Erythroblast (primary cell): ENCODE results near the gene INTS4.
"Not testable (repeated sequence)": the region's sequence is repeated elsewhere in the genome, so short reads cannot be mapped to it uniquely, and the experiment has no call there.

Source experiments
- DNase-seq, 2 experiments: peaks; one replicate each; lab custom pipeline; 2025; lab: John Stamatoyannopoulos, UW
- GATA1 ChIP-seq: IDR thresholded peaks from 2 replicates; pipeline ENCODE4 v1.6.1; 2011; ENCODE audit warnings: low read depth, mild to moderate bottlenecking, control low read depth, low read length, moderate library complexity
- POLR2A ChIP-seq: IDR thresholded peaks from 2 replicates; pipeline ENCODE4 v1.6.1; 2011; ENCODE audit warnings: mild to moderate bottlenecking, low read length

INTS4 gene

DNA sequence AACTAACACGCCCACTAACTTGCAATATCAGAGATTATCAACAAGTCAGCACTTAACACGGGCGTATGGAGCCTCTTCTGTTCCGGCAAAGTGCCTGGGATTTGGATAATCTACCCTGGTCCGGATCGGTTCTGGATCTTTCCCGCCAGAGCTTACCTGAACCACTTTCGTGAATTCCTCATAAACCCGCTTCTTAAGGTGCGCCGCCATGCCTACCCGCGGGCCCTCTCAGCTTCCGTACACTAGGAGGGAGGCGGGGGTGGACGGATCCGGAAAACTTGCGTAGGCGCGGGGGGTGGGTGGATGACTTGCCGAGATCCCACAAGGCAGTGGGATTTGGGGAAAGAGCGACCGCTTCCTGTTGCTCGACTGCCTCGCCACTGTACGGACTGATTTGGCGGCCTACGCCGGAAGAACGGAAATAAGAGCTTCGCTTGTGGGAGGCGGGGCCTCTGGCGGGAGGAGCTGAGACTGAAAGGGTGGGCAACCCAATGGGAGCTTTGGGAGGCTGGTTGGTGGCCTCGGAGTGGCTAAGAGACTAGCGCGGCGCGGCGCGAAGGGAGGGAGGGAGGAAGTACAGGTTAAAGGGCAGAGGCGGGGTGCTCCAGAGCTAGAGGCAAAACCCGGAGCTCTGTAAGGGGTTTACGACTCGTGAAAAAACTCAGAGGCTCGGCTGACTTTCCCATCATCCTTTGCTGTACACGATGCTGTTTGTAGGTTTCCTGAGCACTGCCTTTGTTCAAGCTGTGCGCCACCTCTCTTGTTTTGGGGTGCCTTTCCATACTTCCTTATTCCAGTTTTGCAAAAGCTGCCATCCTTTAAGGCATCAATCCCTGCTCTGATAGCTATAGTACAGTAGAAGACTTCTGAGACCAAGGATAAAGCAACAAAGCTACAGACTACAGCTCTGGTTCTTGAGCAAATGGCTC lies at the start of gene INTS4:
INTS4 (minus strand) TSS at position 235 of the 929 bp plus-strand sequence; CDS start at position 210, 25 bp downstream.
- peak; percentile 57 for TF ChIP-seq POLR2A
- TF ChIP-seq GATA1 = no peak
- DNase-seq = peak; percentile 98 to 99

GRCh38 chr11:78041843-78042440 lies 47.5 kb upstream of the INTS4 start:
- TF ChIP-seq POLR2A (no peak), GATA1 (no peak)

GRCh38 chr11:78041380-78041719 lies 46.9 kb upstream of the INTS4 start:
- DNase-seq = not testable (repeated sequence)

More at GRCh38 chr11:78041843-78042440, 47.5 kb upstream of the INTS4 start:
- no peak for DNase-seq

GRCh38 chr11:78040691-78041379 lies 46.4 kb upstream of the INTS4 start:
- TF ChIP-seq POLR2A (no peak), GATA1 (no peak)

GRCh38 chr11:78039919-78040671 lies 45.6 kb upstream of the INTS4 start:
- TF ChIP-seq GATA1 = no peak
- no peak for TF ChIP-seq POLR2A

More at GRCh38 chr11:78040691-78041379, 46.4 kb upstream of the INTS4 start:
- DNase-seq = no peak

DNA sequence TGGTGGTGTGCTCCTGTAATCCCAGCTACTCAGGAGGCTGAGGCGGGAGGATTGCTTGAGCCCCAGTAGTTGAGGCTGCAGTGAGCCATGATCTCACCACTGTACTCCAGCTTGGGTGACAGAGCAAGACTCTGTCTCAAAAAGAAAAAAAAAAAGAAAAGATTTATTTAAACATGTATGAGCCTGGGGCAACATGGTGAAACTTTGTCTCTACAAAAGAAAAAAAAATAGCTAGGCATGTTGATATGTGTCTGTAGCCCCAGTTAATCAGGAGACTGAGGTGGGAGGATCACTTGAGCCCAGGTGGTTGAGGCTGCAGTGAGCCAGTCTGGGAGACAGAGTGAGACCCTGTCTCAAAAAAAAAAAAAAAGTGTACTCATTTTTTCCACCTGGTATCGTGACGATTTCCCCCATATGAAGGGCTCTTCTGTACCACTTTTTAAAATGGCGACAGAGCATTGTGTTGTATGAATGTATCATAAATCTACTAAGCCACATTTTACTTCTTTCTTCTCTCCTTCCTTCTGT lies 45.0 kb upstream of the INTS4 start:
- TF ChIP-seq GATA1 (no peak), POLR2A (no peak)
- DNase-seq = no peak

More at GRCh38 chr11:78039919-78040671, 45.6 kb upstream of the INTS4 start:
- peak; percentile 46 to 53 for DNase-seq

DNA sequence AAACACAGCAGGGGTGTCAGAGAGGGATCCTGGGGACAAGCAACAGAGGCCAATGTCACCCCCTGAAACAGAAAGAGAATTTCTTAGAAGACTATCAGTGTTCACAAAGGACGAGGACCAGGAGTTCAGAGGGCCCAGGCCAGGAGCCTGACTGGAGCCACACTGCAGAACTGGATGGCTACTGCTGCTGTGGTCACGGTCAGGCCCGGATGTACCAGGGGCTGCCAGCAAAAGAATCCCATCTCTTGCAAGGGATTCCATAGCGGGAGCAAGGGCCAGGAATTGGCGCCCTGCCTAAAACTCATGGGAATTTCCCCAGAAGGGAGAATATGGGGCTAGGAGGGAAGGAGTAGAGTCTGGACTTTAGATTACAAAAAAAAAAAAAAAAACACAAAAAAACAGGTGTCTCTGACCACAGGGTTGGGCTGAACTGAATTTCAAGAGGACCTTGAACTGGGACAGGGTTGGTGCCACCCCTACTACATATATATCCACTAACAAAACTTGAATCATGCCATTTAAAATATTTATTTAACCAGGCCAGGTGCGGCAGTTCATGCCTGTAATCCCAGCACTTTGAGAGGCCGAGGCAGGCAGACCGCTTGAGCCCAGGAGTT lies 44.3 kb upstream of the INTS4 start:
- DNase-seq = no peak
- no peak for TF ChIP-seq GATA1
- TF ChIP-seq POLR2A = no peak

- no peak for TF ChIP-seq GATA1
- no peak for TF ChIP-seq POLR2A
- DNase-seq = no peak
Measured at GRCh38 chr11:78037825-78038620, 43.6 kb upstream of the INTS4 start.

- no peak for DNase-seq
Measured at GRCh38 chr11:78037056-78037455, 42.6 kb upstream of the INTS4 start.

DNA sequence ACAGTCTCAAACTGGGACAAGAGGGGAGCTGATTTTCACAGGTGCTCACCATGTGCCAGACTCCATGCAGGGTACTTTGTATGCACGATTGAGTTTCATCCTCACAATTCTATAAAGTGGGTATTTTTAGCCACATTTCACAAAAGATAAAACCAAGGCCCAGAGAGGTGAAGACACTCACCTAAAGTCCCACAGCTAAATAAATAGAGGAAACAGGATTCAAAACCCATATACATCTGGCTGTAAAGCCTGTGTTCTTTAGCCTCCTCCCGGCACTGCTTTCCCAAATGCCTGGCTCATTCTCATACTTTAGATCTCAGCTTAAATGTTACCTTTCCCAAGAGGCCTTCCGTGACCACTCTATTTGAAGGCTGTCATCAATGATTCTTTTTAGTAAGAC lies 41.8 kb upstream of the INTS4 start:
- TF ChIP-seq POLR2A = no peak
- TF ChIP-seq GATA1 = no peak
- no peak for DNase-seq

More at GRCh38 chr11:78037056-78037455, 42.6 kb upstream of the INTS4 start:
- no peak for TF ChIP-seq GATA1
- no peak for TF ChIP-seq POLR2A

DNA sequence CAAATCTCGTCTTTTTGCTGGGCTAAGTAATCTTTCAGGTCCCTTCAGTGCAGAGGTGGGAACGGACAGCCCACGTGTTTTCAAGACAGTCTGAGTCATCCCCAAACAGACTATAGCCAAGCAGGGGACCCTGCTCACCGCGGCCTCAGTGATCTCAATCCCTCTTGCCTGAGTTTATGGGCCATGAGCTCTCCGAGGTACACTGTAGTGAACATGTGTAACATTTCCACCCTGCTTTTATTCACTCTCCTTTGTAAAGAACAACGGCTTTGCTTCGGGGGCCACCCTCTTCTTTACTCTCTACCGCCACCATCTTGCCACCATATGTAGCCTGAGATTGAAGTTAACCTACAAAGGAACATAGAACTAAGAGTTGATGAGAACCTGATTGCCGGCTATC lies 40.2 kb upstream of the INTS4 start:
- TF ChIP-seq POLR2A = no peak
- TF ChIP-seq GATA1 = no peak
- DNase-seq = no peak

- TF ChIP-seq GATA1 (no peak), POLR2A (no peak)
- no peak for DNase-seq
Measured at GRCh38 chr11:78033040-78033439, 38.6 kb upstream of the INTS4 start.
